Suprapubic skin (tissue), 3 donors: ENCODE results near the gene TTC21A.

Experiments
- EP300 ChIP-seq: sonication (generic); formaldehyde crosslinking; IDR thresholded peaks from one replicate; pipeline ENCODE4 v1.6.1; 2017; ENCODE audit warnings: antibody characterized with exemption
- POLR2A ChIP-seq, 2 donors: fragments of 450-650 bp; IDR thresholded peaks; one replicate each; pipeline ENCODE4 v1.6.1; 2017; ENCODE audit warnings: antibody characterized with exemption in 2 of 2, mild to moderate bottlenecking in 2 of 2, moderate library complexity in 2 of 2
- TF ChIP-seq, protein P1 (sequence below), 2 donors: fragments of 200-600 bp in 1 of 2; fragments of 450-650 bp in 1 of 2; sonication (generic) in 1 of 2; IDR thresholded peaks; one replicate each; pipeline ENCODE4 v1.5.1; 2016 to 2019; ENCODE audit warnings: antibody characterized with exemption in 2 of 2, mild to moderate bottlenecking in 1 of 2, moderate library complexity in 1 of 2

DNA sequence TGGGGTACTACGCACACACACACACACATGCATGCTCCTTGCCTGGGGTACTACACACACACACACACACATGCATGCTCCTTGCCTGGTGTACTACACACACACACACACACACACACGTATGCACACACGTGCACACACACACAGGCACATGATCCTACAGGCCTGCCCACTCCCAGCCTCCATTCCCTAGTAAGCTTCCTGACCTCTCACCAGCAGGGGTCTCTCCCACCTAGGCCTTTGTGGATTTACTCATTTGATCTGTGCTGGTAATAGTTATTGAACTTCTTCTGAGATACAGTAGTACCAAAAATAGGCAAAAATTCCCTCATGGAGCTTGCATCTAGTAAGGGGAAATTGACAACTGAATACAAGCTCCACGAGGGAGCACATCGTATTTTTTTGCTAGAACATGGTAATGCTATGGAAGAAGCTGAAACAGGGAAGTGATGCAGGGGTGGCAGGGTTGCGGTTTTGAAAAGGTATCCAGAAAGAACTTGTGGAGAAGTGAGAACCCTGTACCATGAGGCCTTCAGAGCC is 19.1 kb downstream of the TTC21A start:
- TF ChIP-seq, protein P1, sequence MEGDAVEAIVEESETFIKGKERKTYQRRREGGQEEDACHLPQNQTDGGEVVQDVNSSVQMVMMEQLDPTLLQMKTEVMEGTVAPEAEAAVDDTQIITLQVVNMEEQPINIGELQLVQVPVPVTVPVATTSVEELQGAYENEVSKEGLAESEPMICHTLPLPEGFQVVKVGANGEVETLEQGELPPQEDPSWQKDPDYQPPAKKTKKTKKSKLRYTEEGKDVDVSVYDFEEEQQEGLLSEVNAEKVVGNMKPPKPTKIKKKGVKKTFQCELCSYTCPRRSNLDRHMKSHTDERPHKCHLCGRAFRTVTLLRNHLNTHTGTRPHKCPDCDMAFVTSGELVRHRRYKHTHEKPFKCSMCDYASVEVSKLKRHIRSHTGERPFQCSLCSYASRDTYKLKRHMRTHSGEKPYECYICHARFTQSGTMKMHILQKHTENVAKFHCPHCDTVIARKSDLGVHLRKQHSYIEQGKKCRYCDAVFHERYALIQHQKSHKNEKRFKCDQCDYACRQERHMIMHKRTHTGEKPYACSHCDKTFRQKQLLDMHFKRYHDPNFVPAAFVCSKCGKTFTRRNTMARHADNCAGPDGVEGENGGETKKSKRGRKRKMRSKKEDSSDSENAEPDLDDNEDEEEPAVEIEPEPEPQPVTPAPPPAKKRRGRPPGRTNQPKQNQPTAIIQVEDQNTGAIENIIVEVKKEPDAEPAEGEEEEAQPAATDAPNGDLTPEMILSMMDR (IDR thresholded peaks at IDR 0.05): peak in 1 of 2 donors; percentile 27
- no peak for TF ChIP-seq POLR2A (IDR thresholded peaks at IDR 0.05)
- TF ChIP-seq EP300: no peak
